ENCODE data around the gene DNM3. TPM values are rescaled to one million over a fixed set of nuclear protein-coding genes. Genes with fewer than 3 reads are reported as not detected.

The DNM3 gene
- total and polyA plus RNA-seq, 2 donors (not counting 3 experiments of a cell fraction or from before 2014, with no cell fraction given): 1.4 to 2.5 TPM

DNA sequence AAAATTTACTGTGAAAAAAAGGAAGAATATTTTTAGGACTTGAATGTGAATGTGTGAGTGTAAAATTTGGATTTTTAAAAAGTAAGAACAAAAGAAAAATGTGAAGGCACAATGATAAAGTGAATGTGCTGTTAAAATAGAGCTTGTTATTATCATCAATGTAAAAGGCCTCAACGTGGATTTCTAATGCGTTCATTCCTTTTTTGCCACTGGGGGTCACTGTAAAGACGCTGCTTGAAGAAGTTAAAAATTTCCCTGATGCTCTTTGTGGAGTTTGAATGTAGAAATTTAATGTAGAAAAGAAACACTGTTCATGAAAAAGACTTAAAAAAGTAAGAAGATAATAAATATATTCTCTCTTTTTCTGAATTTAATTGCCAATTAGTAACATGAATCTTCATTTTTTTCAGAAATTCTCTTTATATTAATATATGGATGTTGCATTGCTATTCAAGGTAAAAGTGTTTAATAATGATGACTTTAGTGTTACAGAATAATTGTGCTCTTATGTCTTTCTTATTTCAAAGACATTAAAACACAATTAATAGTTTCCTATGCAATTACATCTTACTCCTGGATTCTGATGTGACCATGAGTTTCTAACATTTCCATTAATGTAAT, 161.5 kb downstream of the DNM3 start:
- Histone ChIP-seq H3K9ac (replicated peaks; ENCODE audit: extremely low read depth, insufficient read depth, low read length) (no peak overlapping the region), H2AFZ (ENCODE audit: low read depth, low read length) (no peak overlapping the region), H3K27ac (ENCODE audit: insufficient read depth, low read depth, low read length) (no peak overlapping the region), H3K9me3 (replicated peaks; ENCODE audit: control insufficient read depth, insufficient read depth, low read length) (no peaks in the 10 kb centered on the region), H3K4me2 (ENCODE audit: insufficient read depth, low read length) (no peak overlapping the region), H4K20me1 (replicated peaks; ENCODE audit: control insufficient read depth, extremely low read depth, insufficient read depth, low read length) (no peaks in the 10 kb centered on the region), H3K36me3 (ENCODE audit: control insufficient read depth in 2 of 2, extremely low read depth in 1 of 2, insufficient read depth in 2 of 2, low read length in 2 of 2) (no peaks in the 10 kb centered on the region), H3K79me2 (ENCODE audit: control insufficient read depth, insufficient read depth, low read length) (no peaks in the 10 kb centered on the region), H3K9me1 (replicated peaks; ENCODE audit: control insufficient read depth, extremely low read depth, insufficient read depth, low read length) (no peaks in the 10 kb centered on the region), H3K4me1 (ENCODE audit: control insufficient read depth, extremely low read depth, insufficient read depth, low read length) (peaks cover 8% of the 10 kb centered on the region), H3K27me3 (ENCODE audit: control insufficient read depth in 2 of 2, insufficient read depth in 2 of 2, low read length in 2 of 2) (no peaks in the 10 kb centered on the region), H3K4me3 (replicated peaks in 1 of 3; ENCODE audit: insufficient read depth in 1 of 3, low read depth in 1 of 3, low read length in 3 of 3) (no peak overlapping the region)
- dilution Hi-C loops (cut with MboI; ENCODE audit: extremely low pct_ligation_motif_present, low sequenced_read_pairs) (loop anchor here (25.0 kb wide), 1 partner anchor 409 kb away; the partner anchor contains the start of gene C1orf105), intact Hi-C loops (cut with micrococcal nuclease) (loop anchor here (1.0 to 2.0 kb wide), 9 partner anchors 38 to 716 kb away; partner anchors contain the start of gene PIGC)
- ChIA-PET CTCF (interaction anchor here (0.6 to 3.6 kb wide), 114 partner anchors 8 to 739 kb away, joined by 3 to 142 read pairs (median 5); partner anchors contain the start of genes C1orf105, METTL13, PIGC and SUCO), POLR2A (interaction anchor here (0.8 kb wide), 1 partner anchor 397 kb away, joined by 3 read pairs; no protein-coding TSS in a partner anchor)
- no peak for TF ChIP-seq MYC (IDR thresholded peaks at IDR 0.05; ENCODE audit: low read depth, low read length)
- TF ChIP-seq, protein P1, sequence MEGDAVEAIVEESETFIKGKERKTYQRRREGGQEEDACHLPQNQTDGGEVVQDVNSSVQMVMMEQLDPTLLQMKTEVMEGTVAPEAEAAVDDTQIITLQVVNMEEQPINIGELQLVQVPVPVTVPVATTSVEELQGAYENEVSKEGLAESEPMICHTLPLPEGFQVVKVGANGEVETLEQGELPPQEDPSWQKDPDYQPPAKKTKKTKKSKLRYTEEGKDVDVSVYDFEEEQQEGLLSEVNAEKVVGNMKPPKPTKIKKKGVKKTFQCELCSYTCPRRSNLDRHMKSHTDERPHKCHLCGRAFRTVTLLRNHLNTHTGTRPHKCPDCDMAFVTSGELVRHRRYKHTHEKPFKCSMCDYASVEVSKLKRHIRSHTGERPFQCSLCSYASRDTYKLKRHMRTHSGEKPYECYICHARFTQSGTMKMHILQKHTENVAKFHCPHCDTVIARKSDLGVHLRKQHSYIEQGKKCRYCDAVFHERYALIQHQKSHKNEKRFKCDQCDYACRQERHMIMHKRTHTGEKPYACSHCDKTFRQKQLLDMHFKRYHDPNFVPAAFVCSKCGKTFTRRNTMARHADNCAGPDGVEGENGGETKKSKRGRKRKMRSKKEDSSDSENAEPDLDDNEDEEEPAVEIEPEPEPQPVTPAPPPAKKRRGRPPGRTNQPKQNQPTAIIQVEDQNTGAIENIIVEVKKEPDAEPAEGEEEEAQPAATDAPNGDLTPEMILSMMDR (IDR thresholded peaks at IDR 0.05; ENCODE audit: extremely low read depth in 1 of 2, insufficient read depth in 1 of 2, low read depth in 1 of 2, low read length in 2 of 2): peak; percentile 46 to 58
- TF ChIP-seq POLR2A (IDR thresholded peaks at IDR 0.05; ENCODE audit: low read depth, low read length): no peak
- TF ChIP-seq POLR2AphosphoS5 (IDR thresholded peaks at IDR 0.05; ENCODE audit: insufficient read depth, low read depth, low read length): no peak
- BruUV-seq (replicated peaks): no TSS peak
- DNase-seq (ENCODE audit: low read depth, low spot score) (peak; percentile 74), FAIRE-seq (peak; percentile 94)
